Stimulated activated CD8-positive, alpha-beta memory T cell treated with anti-CD3 and anti-CD28 coated beads, Interleukin-12 subunit alpha, Interleukin-12 subunit beta, amount 100 ng/mL, for 24 hours (primary cell): ENCODE data around the gene ITSN2.
"Not testable (repeated sequence)": the region's sequence is repeated elsewhere in the genome, so short reads cannot be mapped to it uniquely, and the experiment has no call there.

ENCODE experiments used
- DNase-seq: peaks from one replicate; pipeline ENCODE4 v3.0.0-alpha.2; 2020; ENCODE audit errors: extremely low read depth

ITSN2 gene

GRCh38 chr2:24214880-24215279 is 145.5 kb downstream of the ITSN2 start:
- no peak for DNase-seq

- DNase-seq = no peak
Measured at GRCh38 chr2:24211408-24211807, 148.9 kb downstream of the ITSN2 start.

GRCh38 chr2:24210723-24211122 is 149.6 kb downstream of the ITSN2 start:
- DNase-seq = no peak

GRCh38 chr2:24210106-24210455 is 150.3 kb downstream of the ITSN2 start:
- DNase-seq = no peak

GRCh38 chr2:24209389-24210105 is 150.8 kb downstream of the ITSN2 start:
- DNase-seq = no peak

GRCh38 chr2:24208490-24208889 is 151.8 kb downstream of the ITSN2 start:
- no peak for DNase-seq

GRCh38 chr2:24207359-24207758 is 153.0 kb downstream of the ITSN2 start:
- no peak for DNase-seq

- no peak for DNase-seq
Measured at GRCh38 chr2:24206714-24207113, 153.6 kb downstream of the ITSN2 start.

GRCh38 chr2:24206242-24206641 is 154.1 kb downstream of the ITSN2 start:
- DNase-seq = no peak

- no peak for DNase-seq
Measured at GRCh38 chr2:24205131-24205530, 155.2 kb downstream of the ITSN2 start.

GRCh38 chr2:24204505-24204904 is 155.8 kb downstream of the ITSN2 start:
- DNase-seq = no peak

- DNase-seq = no peak
Measured at GRCh38 chr2:24203787-24204150, 156.6 kb downstream of the ITSN2 start.

GRCh38 chr2:24203029-24203786 is 157.1 kb downstream of the ITSN2 start:
- DNase-seq = no peak

- no peak for DNase-seq
Measured at GRCh38 chr2:24200799-24201198, 159.5 kb downstream of the ITSN2 start.

GRCh38 chr2:24199968-24200590 is 160.3 kb downstream of the ITSN2 start:
- DNase-seq = no peak

- DNase-seq = not testable (repeated sequence)
Measured at GRCh38 chr2:24197213-24197612, 163.1 kb downstream of the ITSN2 start.

GRCh38 chr2:24191848-24192247 is 168.5 kb downstream of the ITSN2 start:
- DNase-seq = no peak

- no peak for DNase-seq
Measured at GRCh38 chr2:24191156-24191555, 169.2 kb downstream of the ITSN2 start.

- DNase-seq = no peak
Measured at GRCh38 chr2:24190503-24190902, 169.8 kb downstream of the ITSN2 start.

- DNase-seq = no peak
Measured at GRCh38 chr2:24189551-24189950, 170.8 kb downstream of the ITSN2 start.

GRCh38 chr2:24183366-24184069 is 176.8 kb downstream of the ITSN2 start:
- DNase-seq = no peak

- DNase-seq = no peak
Measured at GRCh38 chr2:24182507-24182906, 177.8 kb downstream of the ITSN2 start.
